ENCODE results near the gene PUS10. TPM values are rescaled to one million over a fixed set of nuclear protein-coding genes. Genes with fewer than 3 reads are reported as not detected.

Gene PUS10
- total RNA-seq, 1 experiment from 2014 or later, result 5.6 TPM

DNA sequence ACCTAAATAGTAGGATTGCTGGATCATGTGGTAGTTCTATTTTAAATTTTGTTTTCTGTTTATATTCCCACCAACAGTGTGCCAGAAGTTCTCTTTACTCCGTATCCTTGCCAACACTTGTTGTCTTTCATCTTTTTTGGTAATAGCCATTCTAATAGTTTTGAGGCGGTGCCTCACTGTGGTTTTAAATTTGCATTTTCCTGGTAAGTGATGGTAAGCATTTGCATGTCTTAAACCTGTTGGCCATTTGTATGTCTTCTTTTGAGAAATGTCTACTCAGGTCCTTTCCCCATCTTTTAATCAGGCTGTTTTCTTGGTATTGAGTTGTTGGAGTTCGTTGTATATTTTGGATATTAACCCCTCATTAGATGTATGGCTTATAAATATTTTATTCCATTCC, 85.1 kb downstream of the PUS10 start:
- TF ChIP-seq CEBPB (IDR thresholded peaks at IDR 0.05; ENCODE audit: low read depth) (no peak), POLR2AphosphoS5 (IDR thresholded peaks at IDR 0.05; ENCODE audit: low read depth, low read length) (no peak), YY1 (IDR thresholded peaks at IDR 0.05; ENCODE audit: extremely low read depth, insufficient replicate concordance, low read depth, low read length) (no peak), SIN3A (IDR thresholded peaks at IDR 0.05; ENCODE audit: low read depth) (no peak), ZFX (IDR thresholded peaks at IDR 0.05) (no peak), POLR2A (IDR thresholded peaks at IDR 0.05; ENCODE audit: borderline replicate concordance, extremely low read depth, insufficient read depth, insufficient read length) (no peak), RAD21 (IDR thresholded peaks at IDR 0.05; ENCODE audit: low read depth) (no peak), SP1 (IDR thresholded peaks at IDR 0.05; ENCODE audit: low read depth) (no peak), TCF7L2 (IDR thresholded peaks at IDR 0.05; ENCODE audit: borderline replicate concordance, extremely low read depth, insufficient read depth, insufficient read length) (no peak), EZH2phosphoT487 (IDR thresholded peaks at IDR 0.05; ENCODE audit: borderline replicate concordance) (no peak), ELF1 (IDR thresholded peaks at IDR 0.05; ENCODE audit: borderline replicate concordance, low read depth) (no peak), CBX3 (IDR thresholded peaks at IDR 0.05; ENCODE audit: low read depth) (no peak), EZH2 (IDR thresholded peaks at IDR 0.05) (no peak)
- TF ChIP-seq, protein P1, sequence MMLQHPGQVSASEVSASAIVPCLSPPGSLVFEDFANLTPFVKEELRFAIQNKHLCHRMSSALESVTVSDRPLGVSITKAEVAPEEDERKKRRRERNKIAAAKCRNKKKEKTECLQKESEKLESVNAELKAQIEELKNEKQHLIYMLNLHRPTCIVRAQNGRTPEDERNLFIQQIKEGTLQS (IDR thresholded peaks at IDR 0.05), result no peak
- TF ChIP-seq, protein P2, sequence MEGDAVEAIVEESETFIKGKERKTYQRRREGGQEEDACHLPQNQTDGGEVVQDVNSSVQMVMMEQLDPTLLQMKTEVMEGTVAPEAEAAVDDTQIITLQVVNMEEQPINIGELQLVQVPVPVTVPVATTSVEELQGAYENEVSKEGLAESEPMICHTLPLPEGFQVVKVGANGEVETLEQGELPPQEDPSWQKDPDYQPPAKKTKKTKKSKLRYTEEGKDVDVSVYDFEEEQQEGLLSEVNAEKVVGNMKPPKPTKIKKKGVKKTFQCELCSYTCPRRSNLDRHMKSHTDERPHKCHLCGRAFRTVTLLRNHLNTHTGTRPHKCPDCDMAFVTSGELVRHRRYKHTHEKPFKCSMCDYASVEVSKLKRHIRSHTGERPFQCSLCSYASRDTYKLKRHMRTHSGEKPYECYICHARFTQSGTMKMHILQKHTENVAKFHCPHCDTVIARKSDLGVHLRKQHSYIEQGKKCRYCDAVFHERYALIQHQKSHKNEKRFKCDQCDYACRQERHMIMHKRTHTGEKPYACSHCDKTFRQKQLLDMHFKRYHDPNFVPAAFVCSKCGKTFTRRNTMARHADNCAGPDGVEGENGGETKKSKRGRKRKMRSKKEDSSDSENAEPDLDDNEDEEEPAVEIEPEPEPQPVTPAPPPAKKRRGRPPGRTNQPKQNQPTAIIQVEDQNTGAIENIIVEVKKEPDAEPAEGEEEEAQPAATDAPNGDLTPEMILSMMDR (IDR thresholded peaks at IDR 0.05 in 2 of 3, conservative IDR thresholded peaks at IDR 0.05 in 1 of 3; ENCODE audit: borderline replicate concordance in 1 of 3, insufficient read depth in 1 of 3, low read depth in 2 of 3, low read length in 2 of 3), result no peak
- TF ChIP-seq, protein P3, sequence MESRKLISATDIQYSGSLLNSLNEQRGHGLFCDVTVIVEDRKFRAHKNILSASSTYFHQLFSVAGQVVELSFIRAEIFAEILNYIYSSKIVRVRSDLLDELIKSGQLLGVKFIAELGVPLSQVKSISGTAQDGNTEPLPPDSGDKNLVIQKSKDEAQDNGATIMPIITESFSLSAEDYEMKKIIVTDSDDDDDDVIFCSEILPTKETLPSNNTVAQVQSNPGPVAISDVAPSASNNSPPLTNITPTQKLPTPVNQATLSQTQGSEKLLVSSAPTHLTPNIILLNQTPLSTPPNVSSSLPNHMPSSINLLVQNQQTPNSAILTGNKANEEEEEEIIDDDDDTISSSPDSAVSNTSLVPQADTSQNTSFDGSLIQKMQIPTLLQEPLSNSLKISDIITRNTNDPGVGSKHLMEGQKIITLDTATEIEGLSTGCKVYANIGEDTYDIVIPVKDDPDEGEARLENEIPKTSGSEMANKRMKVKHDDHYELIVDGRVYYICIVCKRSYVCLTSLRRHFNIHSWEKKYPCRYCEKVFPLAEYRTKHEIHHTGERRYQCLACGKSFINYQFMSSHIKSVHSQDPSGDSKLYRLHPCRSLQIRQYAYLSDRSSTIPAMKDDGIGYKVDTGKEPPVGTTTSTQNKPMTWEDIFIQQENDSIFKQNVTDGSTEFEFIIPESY (IDR thresholded peaks at IDR 0.05; ENCODE audit: extremely low read depth, insufficient replicate concordance, low read length), result no peak
- TF ChIP-seq, protein P4, sequence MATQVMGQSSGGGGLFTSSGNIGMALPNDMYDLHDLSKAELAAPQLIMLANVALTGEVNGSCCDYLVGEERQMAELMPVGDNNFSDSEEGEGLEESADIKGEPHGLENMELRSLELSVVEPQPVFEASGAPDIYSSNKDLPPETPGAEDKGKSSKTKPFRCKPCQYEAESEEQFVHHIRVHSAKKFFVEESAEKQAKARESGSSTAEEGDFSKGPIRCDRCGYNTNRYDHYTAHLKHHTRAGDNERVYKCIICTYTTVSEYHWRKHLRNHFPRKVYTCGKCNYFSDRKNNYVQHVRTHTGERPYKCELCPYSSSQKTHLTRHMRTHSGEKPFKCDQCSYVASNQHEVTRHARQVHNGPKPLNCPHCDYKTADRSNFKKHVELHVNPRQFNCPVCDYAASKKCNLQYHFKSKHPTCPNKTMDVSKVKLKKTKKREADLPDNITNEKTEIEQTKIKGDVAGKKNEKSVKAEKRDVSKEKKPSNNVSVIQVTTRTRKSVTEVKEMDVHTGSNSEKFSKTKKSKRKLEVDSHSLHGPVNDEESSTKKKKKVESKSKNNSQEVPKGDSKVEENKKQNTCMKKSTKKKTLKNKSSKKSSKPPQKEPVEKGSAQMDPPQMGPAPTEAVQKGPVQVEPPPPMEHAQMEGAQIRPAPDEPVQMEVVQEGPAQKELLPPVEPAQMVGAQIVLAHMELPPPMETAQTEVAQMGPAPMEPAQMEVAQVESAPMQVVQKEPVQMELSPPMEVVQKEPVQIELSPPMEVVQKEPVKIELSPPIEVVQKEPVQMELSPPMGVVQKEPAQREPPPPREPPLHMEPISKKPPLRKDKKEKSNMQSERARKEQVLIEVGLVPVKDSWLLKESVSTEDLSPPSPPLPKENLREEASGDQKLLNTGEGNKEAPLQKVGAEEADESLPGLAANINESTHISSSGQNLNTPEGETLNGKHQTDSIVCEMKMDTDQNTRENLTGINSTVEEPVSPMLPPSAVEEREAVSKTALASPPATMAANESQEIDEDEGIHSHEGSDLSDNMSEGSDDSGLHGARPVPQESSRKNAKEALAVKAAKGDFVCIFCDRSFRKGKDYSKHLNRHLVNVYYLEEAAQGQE (IDR thresholded peaks at IDR 0.05; ENCODE audit: low read depth), result no peak
- Histone ChIP-seq H2AFZ (ENCODE audit: low read depth, low read length, poor library complexity, severe bottlenecking) (no peak overlapping the region), H4K20me1 (ENCODE audit: insufficient read depth) (no peaks in the 10 kb centered on the region), H3K9me2 (ENCODE audit: insufficient read depth) (no peaks in the 10 kb centered on the region), H3K79me2 (ENCODE audit: insufficient read depth, low read length) (no peaks in the 10 kb centered on the region), H3K27ac (ENCODE audit: low read depth, low read length) (no peak overlapping the region), H3K4me2 (ENCODE audit: low read length) (no peak overlapping the region), H3K4me1 (ENCODE audit: control insufficient read depth in 1 of 2, insufficient read depth in 2 of 2, low read length in 2 of 2) (no peaks in the 10 kb centered on the region), H3K9ac (ENCODE audit: low read length) (no peak overlapping the region), H3K4me3 (replicated peaks in 1 of 2; ENCODE audit: low read depth in 1 of 2, low read length in 2 of 2) (no peak overlapping the region), H3K9me3 (ENCODE audit: control insufficient read depth in 1 of 2, insufficient read depth in 1 of 2, low read depth in 1 of 2, low read length in 2 of 2) (no peaks in the 10 kb centered on the region), H3K27me3 (ENCODE audit: insufficient read depth, low read length) (no peaks in the 10 kb centered on the region), H3K36me3 (ENCODE audit: control insufficient read depth in 1 of 2, insufficient read depth in 2 of 2, low read length in 2 of 2) (no peaks in the 10 kb centered on the region)
- ChIA-PET POLR2A (no interaction called here), RAD21 (ENCODE audit: low non-redundant PET in 1 of 2, low total read pairs in 2 of 2, uncharacterized antibody in 2 of 2, unreplicated experiment in 2 of 2) (no interaction called here), CTCF (no interaction called here)
- BruUV-seq (replicated peaks), result no TSS peak
- intact Hi-C loops (cut with micrococcal nuclease), result no loop called here
- ATAC-seq (no peak), DNase-seq (ENCODE audit: low read depth, low spot score) (no peak)

All from HCT116 (cell line).